A673 (cell line): ENCODE measurements around the gene DPYD.

Experiments
- CTCF ChIP-seq: fragments of 300-800, 200-600 bp; sonication (generic); conservative IDR thresholded peaks from 2 replicates; pipeline ENCODE4 v1.5.1; 2017; ENCODE audit warnings: low read depth, mild to moderate bottlenecking, antibody characterized with exemption, low read length, moderate library complexity, mixed read lengths
- EZH2 ChIP-seq: fragments of 200-600 bp; sonication (generic); IDR thresholded peaks from 2 replicates; pipeline ENCODE4 v1.6.1; 2017; ENCODE audit warnings: borderline replicate concordance, low read depth, mild to moderate bottlenecking, mixed read lengths, antibody characterized with exemption, low read length; ENCODE audit not compliant: poor library complexity, severe bottlenecking

GRCh38 chr1:97174039-97174704 lies 746.7 kb downstream of the DPYD start:
- TF ChIP-seq CTCF (no peak), EZH2 (no peak)
